Hepatocyte (in vitro differentiated cells): ENCODE data around the gene FSD1.

Source experiments
- CTCF ChIP-seq: fragments of 200-600 bp; sonication (generic); IDR thresholded peaks from 2 replicates; pipeline ENCODE4 v1.5.1; 2016; ENCODE audit warnings: antibody characterized with exemption, mild to moderate bottlenecking; ENCODE audit not compliant: poor library complexity
- EZH2 ChIP-seq: fragments of 200-600 bp; sonication (generic); IDR thresholded peaks from 2 replicates; pipeline ENCODE4 v1.6.1; 2016; ENCODE audit warnings: antibody characterized with exemption, mild to moderate bottlenecking, borderline replicate concordance
- EZH2phosphoT487 ChIP-seq: fragments of 200-600 bp; sonication (generic); IDR thresholded peaks from one replicate; pipeline ENCODE4 v1.6.1; 2018; ENCODE audit warnings: antibody characterized with exemption, mild to moderate bottlenecking, low read depth, moderate library complexity; ENCODE audit not compliant: unreplicated experiment, severe bottlenecking

DNA sequence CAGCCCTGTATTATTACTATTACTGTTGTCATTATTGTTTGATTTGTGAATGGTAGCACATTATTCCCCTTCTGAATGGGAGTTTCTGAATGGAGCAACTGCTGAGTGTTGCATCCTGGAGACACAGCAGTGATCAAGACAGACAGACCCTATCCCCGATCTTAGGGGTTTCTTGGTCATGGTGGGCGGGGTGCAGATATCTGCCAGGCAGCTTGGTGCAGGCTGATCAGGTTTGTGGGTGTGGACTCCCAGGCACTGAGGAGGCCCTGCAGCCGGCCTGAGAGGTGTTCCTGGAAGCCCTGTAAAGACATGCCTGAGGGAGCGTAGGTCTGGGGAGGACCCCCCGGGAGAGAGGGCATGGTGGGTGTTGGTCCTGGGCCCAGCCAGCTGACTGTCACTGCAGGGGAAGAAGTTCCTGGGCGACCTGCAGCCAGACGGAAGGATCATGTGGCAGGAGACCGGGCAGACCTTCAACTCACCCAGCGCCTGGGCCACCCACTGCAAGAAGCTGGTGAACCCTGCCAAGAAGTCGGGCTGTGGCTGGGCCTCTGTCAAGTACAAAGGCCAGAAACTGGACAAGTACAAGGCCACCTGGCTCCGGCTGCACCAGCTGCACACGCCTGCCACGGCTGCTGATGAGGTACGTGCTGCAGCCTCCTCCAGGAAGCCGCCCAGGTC, 41.1 kb downstream of the FSD1 start:
- no peak for TF ChIP-seq CTCF
- TF ChIP-seq EZH2, result no peak
- no peak for TF ChIP-seq EZH2phosphoT487
